Sigmoid colon (tissue), 4 donors: ENCODE data around the gene BIN1.

Experiments
- EP300 ChIP-seq, 4 donors: sonication (generic); formaldehyde crosslinking; IDR thresholded peaks; one replicate each; pipeline ENCODE4 v1.6.1; 2017; ENCODE audit warnings: antibody characterized with exemption in 4 of 4
- POLR2A ChIP-seq, 2 donors: fragments of 450-650 bp; IDR thresholded peaks; one replicate each; pipeline ENCODE4 v1.6.1; 2016; ENCODE audit warnings: antibody characterized with exemption in 2 of 2, mild to moderate bottlenecking in 2 of 2, moderate library complexity in 2 of 2
- POLR2AphosphoS5 ChIP-seq, 4 donors: sonication (generic); formaldehyde crosslinking; IDR thresholded peaks; one replicate each; pipeline ENCODE4 v1.6.1; 2017; ENCODE audit warnings: antibody characterized with exemption in 4 of 4
- TF ChIP-seq, protein P1 (sequence below), 4 experiments: fragments of 450-650 bp in 3 of 4; fragments of 200-600 bp in 1 of 4; IDR thresholded peaks; one replicate each; pipeline ENCODE4 v1.5.1; 2016 to 2019; ENCODE audit warnings: antibody characterized with exemption in 4 of 4, mild to moderate bottlenecking in 3 of 4, moderate library complexity in 2 of 4

DNA sequence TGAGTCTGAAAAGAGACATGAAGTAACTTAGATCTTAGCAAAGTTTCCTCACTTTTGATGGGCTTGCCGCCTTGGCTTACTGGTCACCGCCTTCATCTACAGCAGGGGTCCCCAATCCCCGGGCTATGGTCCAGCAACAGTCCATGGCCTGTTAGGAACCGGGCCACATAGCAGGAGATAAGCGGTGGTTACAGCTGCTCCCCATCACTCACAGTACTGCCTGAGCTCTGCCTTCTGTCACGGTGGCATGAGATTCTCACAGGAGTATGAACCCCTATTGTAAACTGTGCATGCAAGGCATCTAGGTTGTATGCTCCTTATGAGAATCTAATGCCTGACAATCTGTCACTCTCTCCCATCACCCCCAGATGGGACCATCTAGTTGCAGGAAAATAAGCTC is 72.9 kb downstream of the BIN1 start:
- TF ChIP-seq POLR2A (IDR thresholded peaks at IDR 0.05) (no peak), EP300 (IDR thresholded peaks at IDR 0.05) (no peak), POLR2AphosphoS5 (IDR thresholded peaks at IDR 0.05) (no peak)
- TF ChIP-seq, protein P1, sequence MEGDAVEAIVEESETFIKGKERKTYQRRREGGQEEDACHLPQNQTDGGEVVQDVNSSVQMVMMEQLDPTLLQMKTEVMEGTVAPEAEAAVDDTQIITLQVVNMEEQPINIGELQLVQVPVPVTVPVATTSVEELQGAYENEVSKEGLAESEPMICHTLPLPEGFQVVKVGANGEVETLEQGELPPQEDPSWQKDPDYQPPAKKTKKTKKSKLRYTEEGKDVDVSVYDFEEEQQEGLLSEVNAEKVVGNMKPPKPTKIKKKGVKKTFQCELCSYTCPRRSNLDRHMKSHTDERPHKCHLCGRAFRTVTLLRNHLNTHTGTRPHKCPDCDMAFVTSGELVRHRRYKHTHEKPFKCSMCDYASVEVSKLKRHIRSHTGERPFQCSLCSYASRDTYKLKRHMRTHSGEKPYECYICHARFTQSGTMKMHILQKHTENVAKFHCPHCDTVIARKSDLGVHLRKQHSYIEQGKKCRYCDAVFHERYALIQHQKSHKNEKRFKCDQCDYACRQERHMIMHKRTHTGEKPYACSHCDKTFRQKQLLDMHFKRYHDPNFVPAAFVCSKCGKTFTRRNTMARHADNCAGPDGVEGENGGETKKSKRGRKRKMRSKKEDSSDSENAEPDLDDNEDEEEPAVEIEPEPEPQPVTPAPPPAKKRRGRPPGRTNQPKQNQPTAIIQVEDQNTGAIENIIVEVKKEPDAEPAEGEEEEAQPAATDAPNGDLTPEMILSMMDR (IDR thresholded peaks at IDR 0.05), result no peak
